ENCODE measurements around the gene PANK1. TPM values are rescaled to one million over a fixed set of nuclear protein-coding genes. Genes with fewer than 3 reads are reported as not detected.

The PANK1 gene
- total RNA-seq, 1 experiment from 2014 or later, result 24.9 TPM

DNA sequence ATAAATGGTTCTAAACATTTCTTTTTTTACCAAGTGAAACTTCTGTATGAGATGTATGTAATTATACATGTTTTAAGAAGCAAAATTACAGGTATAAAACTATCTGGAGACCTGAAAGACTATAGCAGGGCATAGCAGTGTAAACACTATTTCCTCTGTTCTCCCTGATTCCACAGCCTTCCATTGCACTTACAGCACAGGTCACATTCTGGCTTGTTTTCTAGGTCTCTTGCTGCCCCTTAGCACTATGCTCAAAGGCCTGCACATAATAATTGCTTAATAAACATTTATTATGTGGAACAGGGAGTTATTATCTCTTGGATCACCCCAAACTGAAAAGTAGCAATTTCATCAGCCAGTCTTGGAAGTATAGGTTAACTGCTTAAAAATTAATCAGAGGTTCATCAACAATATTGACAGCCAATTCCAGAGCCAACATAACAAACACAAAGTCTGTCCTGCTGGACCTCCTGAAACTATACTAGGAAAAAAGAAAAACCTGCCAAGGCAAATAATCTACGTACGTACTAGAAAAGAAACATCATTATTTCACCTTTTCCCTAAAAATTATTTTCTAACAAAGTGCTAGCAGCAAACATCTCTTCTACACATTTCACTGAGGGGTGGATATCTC, 43.2 kb downstream of the PANK1 start:
- no peak overlapping the region for H3K4me3 Mint-ChIP-seq
- ATAC-seq, result no peak
- DNase-seq (ENCODE audit: low spot score), result no peak
- H3K9me3 Mint-ChIP-seq, result no peaks in the 10 kb centered on the region
- TF ChIP-seq CTCF (IDR thresholded peaks at IDR 0.05), result no peak
- TF ChIP-seq, protein P1, sequence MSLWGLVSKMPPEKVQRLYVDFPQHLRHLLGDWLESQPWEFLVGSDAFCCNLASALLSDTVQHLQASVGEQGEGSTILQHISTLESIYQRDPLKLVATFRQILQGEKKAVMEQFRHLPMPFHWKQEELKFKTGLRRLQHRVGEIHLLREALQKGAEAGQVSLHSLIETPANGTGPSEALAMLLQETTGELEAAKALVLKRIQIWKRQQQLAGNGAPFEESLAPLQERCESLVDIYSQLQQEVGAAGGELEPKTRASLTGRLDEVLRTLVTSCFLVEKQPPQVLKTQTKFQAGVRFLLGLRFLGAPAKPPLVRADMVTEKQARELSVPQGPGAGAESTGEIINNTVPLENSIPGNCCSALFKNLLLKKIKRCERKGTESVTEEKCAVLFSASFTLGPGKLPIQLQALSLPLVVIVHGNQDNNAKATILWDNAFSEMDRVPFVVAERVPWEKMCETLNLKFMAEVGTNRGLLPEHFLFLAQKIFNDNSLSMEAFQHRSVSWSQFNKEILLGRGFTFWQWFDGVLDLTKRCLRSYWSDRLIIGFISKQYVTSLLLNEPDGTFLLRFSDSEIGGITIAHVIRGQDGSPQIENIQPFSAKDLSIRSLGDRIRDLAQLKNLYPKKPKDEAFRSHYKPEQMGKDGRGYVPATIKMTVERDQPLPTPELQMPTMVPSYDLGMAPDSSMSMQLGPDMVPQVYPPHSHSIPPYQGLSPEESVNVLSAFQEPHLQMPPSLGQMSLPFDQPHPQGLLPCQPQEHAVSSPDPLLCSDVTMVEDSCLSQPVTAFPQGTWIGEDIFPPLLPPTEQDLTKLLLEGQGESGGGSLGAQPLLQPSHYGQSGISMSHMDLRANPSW (CRISPR knock-in tag; conservative IDR thresholded peaks at IDR 0.05; ENCODE audit: low read depth), result no peak
- TF ChIP-seq E2F5 (CRISPR knock-in tag; IDR thresholded peaks at IDR 0.05), result no peak
- TF ChIP-seq NFE2L1 (CRISPR knock-in tag; IDR thresholded peaks at IDR 0.05), result no peak
- TF ChIP-seq, protein P2, sequence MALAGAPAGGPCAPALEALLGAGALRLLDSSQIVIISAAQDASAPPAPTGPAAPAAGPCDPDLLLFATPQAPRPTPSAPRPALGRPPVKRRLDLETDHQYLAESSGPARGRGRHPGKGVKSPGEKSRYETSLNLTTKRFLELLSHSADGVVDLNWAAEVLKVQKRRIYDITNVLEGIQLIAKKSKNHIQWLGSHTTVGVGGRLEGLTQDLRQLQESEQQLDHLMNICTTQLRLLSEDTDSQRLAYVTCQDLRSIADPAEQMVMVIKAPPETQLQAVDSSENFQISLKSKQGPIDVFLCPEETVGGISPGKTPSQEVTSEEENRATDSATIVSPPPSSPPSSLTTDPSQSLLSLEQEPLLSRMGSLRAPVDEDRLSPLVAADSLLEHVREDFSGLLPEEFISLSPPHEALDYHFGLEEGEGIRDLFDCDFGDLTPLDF (CRISPR knock-in tag; IDR thresholded peaks at IDR 0.05), result no peak
- no peak for TF ChIP-seq GABPB1 (CRISPR knock-in tag; IDR thresholded peaks at IDR 0.05)
- TF ChIP-seq, protein P3, sequence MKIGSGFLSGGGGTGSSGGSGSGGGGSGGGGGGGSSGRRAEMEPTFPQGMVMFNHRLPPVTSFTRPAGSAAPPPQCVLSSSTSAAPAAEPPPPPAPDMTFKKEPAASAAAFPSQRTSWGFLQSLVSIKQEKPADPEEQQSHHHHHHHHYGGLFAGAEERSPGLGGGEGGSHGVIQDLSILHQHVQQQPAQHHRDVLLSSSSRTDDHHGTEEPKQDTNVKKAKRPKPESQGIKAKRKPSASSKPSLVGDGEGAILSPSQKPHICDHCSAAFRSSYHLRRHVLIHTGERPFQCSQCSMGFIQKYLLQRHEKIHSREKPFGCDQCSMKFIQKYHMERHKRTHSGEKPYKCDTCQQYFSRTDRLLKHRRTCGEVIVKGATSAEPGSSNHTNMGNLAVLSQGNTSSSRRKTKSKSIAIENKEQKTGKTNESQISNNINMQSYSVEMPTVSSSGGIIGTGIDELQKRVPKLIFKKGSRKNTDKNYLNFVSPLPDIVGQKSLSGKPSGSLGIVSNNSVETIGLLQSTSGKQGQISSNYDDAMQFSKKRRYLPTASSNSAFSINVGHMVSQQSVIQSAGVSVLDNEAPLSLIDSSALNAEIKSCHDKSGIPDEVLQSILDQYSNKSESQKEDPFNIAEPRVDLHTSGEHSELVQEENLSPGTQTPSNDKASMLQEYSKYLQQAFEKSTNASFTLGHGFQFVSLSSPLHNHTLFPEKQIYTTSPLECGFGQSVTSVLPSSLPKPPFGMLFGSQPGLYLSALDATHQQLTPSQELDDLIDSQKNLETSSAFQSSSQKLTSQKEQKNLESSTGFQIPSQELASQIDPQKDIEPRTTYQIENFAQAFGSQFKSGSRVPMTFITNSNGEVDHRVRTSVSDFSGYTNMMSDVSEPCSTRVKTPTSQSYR (CRISPR knock-in tag; IDR thresholded peaks at IDR 0.05), result no peak
- no peak for TF ChIP-seq ELF4 (CRISPR knock-in tag; IDR thresholded peaks at IDR 0.05; ENCODE audit: low read depth)
- no peaks in the 10 kb centered on the region for H3K4me1 Mint-ChIP-seq
- H3K27me3 Mint-ChIP-seq (ENCODE audit: low read depth), result no peaks in the 10 kb centered on the region
- ChIA-PET POLR2A (no interaction called here), CTCF (no interaction called here)
- H3K36me3 Mint-ChIP-seq, result peaks cover 28% of the 10 kb centered on the region
- H3K27ac Mint-ChIP-seq, result 0 out of 2 replicates have a peak overlapping the region, but pooled peaks have one; percentile 10

DNA sequence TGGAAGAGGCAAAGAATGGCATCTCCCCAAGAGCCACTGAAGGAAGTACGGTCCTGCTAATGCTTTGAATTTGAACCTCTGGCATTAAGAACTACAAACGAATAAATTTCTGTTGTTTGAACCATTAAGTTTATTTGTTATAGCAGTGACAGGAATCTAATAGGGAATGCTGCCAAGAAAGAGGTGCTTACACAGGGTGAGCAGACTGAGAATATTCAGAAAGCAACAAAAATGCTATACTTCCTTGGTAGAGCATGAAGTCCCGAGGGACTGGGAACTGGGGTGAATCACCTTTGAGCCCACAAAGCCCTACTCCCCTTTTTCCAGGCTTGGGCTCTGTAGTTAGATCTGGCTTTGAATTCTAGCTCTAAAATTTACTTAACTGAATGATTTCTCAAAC, 45.0 kb downstream of the PANK1 start:
- no peak overlapping the region for H3K27ac Mint-ChIP-seq
- H3K27me3 Mint-ChIP-seq (ENCODE audit: low read depth), result no peaks in the 10 kb centered on the region
- no peaks in the 10 kb centered on the region for H3K9me3 Mint-ChIP-seq
- no peak for ATAC-seq
- H3K36me3 Mint-ChIP-seq, result peaks cover 22% of the 10 kb centered on the region
- DNase-seq (ENCODE audit: low spot score), result no peak
- H3K4me3 Mint-ChIP-seq, result no peak overlapping the region
- CTCF ChIA-PET, result no interaction called here
- H3K4me1 Mint-ChIP-seq, result no peaks in the 10 kb centered on the region
- POLR2A ChIA-PET, result no interaction called here
- TF ChIP-seq RELA (CRISPR knock-in tag; IDR thresholded peaks at IDR 0.05; ENCODE audit: borderline replicate concordance) (no peak), TCF7 (CRISPR knock-in tag; IDR thresholded peaks at IDR 0.05; ENCODE audit: low read depth) (no peak), MXD4 (CRISPR knock-in tag; IDR thresholded peaks at IDR 0.05; ENCODE audit: borderline replicate concordance) (no peak), NFE2L1 (CRISPR knock-in tag; IDR thresholded peaks at IDR 0.05) (no peak), E2F4 (CRISPR knock-in tag; IDR thresholded peaks at IDR 0.05; ENCODE audit: borderline replicate concordance, low read depth) (no peak), PREB (CRISPR knock-in tag; IDR thresholded peaks at IDR 0.05; ENCODE audit: borderline replicate concordance) (no peak), ETV6 (CRISPR knock-in tag; IDR thresholded peaks at IDR 0.05) (no peak), SMAD3 (CRISPR knock-in tag; IDR thresholded peaks at IDR 0.05; ENCODE audit: borderline replicate concordance) (no peak)
- TF ChIP-seq, protein P4, sequence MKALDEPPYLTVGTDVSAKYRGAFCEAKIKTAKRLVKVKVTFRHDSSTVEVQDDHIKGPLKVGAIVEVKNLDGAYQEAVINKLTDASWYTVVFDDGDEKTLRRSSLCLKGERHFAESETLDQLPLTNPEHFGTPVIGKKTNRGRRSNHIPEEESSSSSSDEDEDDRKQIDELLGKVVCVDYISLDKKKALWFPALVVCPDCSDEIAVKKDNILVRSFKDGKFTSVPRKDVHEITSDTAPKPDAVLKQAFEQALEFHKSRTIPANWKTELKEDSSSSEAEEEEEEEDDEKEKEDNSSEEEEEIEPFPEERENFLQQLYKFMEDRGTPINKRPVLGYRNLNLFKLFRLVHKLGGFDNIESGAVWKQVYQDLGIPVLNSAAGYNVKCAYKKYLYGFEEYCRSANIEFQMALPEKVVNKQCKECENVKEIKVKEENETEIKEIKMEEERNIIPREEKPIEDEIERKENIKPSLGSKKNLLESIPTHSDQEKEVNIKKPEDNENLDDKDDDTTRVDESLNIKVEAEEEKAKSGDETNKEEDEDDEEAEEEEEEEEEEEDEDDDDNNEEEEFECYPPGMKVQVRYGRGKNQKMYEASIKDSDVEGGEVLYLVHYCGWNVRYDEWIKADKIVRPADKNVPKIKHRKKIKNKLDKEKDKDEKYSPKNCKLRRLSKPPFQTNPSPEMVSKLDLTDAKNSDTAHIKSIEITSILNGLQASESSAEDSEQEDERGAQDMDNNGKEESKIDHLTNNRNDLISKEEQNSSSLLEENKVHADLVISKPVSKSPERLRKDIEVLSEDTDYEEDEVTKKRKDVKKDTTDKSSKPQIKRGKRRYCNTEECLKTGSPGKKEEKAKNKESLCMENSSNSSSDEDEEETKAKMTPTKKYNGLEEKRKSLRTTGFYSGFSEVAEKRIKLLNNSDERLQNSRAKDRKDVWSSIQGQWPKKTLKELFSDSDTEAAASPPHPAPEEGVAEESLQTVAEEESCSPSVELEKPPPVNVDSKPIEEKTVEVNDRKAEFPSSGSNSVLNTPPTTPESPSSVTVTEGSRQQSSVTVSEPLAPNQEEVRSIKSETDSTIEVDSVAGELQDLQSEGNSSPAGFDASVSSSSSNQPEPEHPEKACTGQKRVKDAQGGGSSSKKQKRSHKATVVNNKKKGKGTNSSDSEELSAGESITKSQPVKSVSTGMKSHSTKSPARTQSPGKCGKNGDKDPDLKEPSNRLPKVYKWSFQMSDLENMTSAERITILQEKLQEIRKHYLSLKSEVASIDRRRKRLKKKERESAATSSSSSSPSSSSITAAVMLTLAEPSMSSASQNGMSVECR (CRISPR knock-in tag; IDR thresholded peaks at IDR 0.05; ENCODE audit: borderline replicate concordance), result no peak
